GM18951 (cell line): ENCODE data around the gene HDAC1.
"Not testable (repeated sequence)": the region's sequence is repeated elsewhere in the genome, so short reads cannot be mapped to it uniquely, and the experiment has no call there.

Experiments used
- POLR2A ChIP-seq: IDR thresholded peaks from 4 replicates; pipeline ENCODE4 v1.6.1; 2011; ENCODE audit warnings: mild to moderate bottlenecking; ENCODE audit not compliant: insufficient read length, insufficient read depth; ENCODE audit errors: extremely low read depth
- in situ Hi-C: fragments of 300-500 bp; cut with MboI; formaldehyde crosslinking; loops from one replicate; pipeline ENCODE4 v1.12.0; 2022; ENCODE audit warnings: low sequenced_read_pairs, mixed read lengths, inconsistent platforms; ENCODE audit not compliant: unreplicated experiment

HDAC1 gene

GRCh38 chr1:32291708-32292538 lies at the start of gene HDAC1:
TSS of gene HDAC1 (plus strand) at chr1:32292083. CDS start at chr1:32292170, 87 bp downstream.
- in situ Hi-C loops = no loop called here
- peak; percentile 86 for TF ChIP-seq POLR2A

GRCh38 chr1:32242341-32242851 lies 49.5 kb upstream of the HDAC1 start:
- in situ Hi-C loops = no loop called here
- no peak for TF ChIP-seq POLR2A

- no peak for TF ChIP-seq POLR2A
- in situ Hi-C loops = no loop called here
These were observed 45.0 kb upstream of the HDAC1 start, which contains the start of gene FAM167B for GRCh38 chr1:32246888-32247273. TSS of gene FAM167B (plus strand) at chr1:32247222. CDS start at chr1:32247422, 200 bp downstream.

GRCh38 chr1:32247452-32247851 lies 44.4 kb upstream of the HDAC1 start:
- no peak for TF ChIP-seq POLR2A
- in situ Hi-C loops = no loop called here

GRCh38 chr1:32247983-32248889 lies 43.6 kb upstream of the HDAC1 start:
- in situ Hi-C loops = no loop called here
- peak; percentile 41 for TF ChIP-seq POLR2A

GRCh38 chr1:32249831-32250525 lies 41.9 kb upstream of the HDAC1 start:
- in situ Hi-C loops = no loop called here
- TF ChIP-seq POLR2A = peak; percentile 59

GRCh38 chr1:32250893-32251716 lies 40.8 kb upstream of the HDAC1 start, which contains the start of gene LCK:
TSS of gene LCK (plus strand) at chr1:32251265. CDS start at chr1:32274330, 23,065 bp downstream.
- in situ Hi-C loops = no loop called here
- TF ChIP-seq POLR2A = peak; percentile 63

- in situ Hi-C loops = no loop called here
- no peak for TF ChIP-seq POLR2A
These were observed 36.5 kb upstream of the HDAC1 start for GRCh38 chr1:32255072-32256071.

GRCh38 chr1:32256473-32257226 lies 35.2 kb upstream of the HDAC1 start:
- in situ Hi-C loops = no loop called here
- no peak for TF ChIP-seq POLR2A

GRCh38 chr1:32257227-32257508 lies 34.7 kb upstream of the HDAC1 start:
- no peak for TF ChIP-seq POLR2A
- in situ Hi-C loops = no loop called here

GRCh38 chr1:32263236-32263593 lies 28.7 kb upstream of the HDAC1 start:
- in situ Hi-C loops = not testable (repeated sequence)
